ENCODE measurements around the gene PARP12.

PARP12 gene

GRCh38 chr7:140015471-140015970 is 47.2 kb downstream of the PARP12 start:
- no peak for DNase-seq (ENCODE audit: low read depth)

GRCh38 chr7:140014123-140014522 is 48.6 kb downstream of the PARP12 start:
- no peak for TF ChIP-seq CTCF (conservative IDR thresholded peaks at IDR 0.05; ENCODE audit: low read depth, low read length)
- DNase-seq (ENCODE audit: low read depth), result no peak
- H3K4me3 ChIP-seq (ENCODE audit: low read length), result no peak overlapping the region

More at GRCh38 chr7:140015471-140015970, 47.2 kb downstream of the PARP12 start:
- no peak for TF ChIP-seq CTCF (conservative IDR thresholded peaks at IDR 0.05; ENCODE audit: low read depth, low read length)
- H3K4me3 ChIP-seq (ENCODE audit: low read length), result no peak overlapping the region

- no peak for DNase-seq (ENCODE audit: low read depth)
- H3K4me3 ChIP-seq (ENCODE audit: low read length), result no peak overlapping the region
- TF ChIP-seq CTCF (conservative IDR thresholded peaks at IDR 0.05; ENCODE audit: low read depth, low read length), result no peak
Observed at GRCh38 chr7:140013676-140014075, 49.1 kb downstream of the PARP12 start.

- TF ChIP-seq CTCF (conservative IDR thresholded peaks at IDR 0.05; ENCODE audit: low read depth, low read length), result no peak
- DNase-seq (ENCODE audit: low read depth), result no peak
- H3K4me3 ChIP-seq (ENCODE audit: low read length), result no peak overlapping the region
Observed at GRCh38 chr7:140010194-140010895, 52.4 kb downstream of the PARP12 start.

GRCh38 chr7:140009735-140010134 is 53.0 kb downstream of the PARP12 start:
- H3K4me3 ChIP-seq (ENCODE audit: low read length), result no peak overlapping the region

GRCh38 chr7:140008755-140009610 is 53.8 kb downstream of the PARP12 start:
- no peak for TF ChIP-seq CTCF (conservative IDR thresholded peaks at IDR 0.05; ENCODE audit: low read depth, low read length)
- DNase-seq (ENCODE audit: low read depth), result no peak
- H3K4me3 ChIP-seq (ENCODE audit: low read length), result no peak overlapping the region

More at GRCh38 chr7:140009735-140010134, 53.0 kb downstream of the PARP12 start:
- DNase-seq (ENCODE audit: low read depth), result no peak
- TF ChIP-seq CTCF (conservative IDR thresholded peaks at IDR 0.05; ENCODE audit: low read depth, low read length), result no peak
